Epithelial cell of prostate (primary cell): ENCODE data around the gene CADM1.
"Not testable (repeated sequence)": the region's sequence is repeated elsewhere in the genome, so short reads cannot be mapped to it uniquely, and the experiment has no call there.

ENCODE experiments used
- DNase-seq: peaks from one replicate; pipeline ENCODE4 v3.0.0-alpha.2; 2011; ENCODE audit warnings: low read depth, low spot score
- H3K27ac ChIP-seq: fragments of 450-650 bp; 2 replicates; pipeline ENCODE4 v1.5.1; 2017; ENCODE audit warnings: mild to moderate bottlenecking

Gene CADM1

DNA sequence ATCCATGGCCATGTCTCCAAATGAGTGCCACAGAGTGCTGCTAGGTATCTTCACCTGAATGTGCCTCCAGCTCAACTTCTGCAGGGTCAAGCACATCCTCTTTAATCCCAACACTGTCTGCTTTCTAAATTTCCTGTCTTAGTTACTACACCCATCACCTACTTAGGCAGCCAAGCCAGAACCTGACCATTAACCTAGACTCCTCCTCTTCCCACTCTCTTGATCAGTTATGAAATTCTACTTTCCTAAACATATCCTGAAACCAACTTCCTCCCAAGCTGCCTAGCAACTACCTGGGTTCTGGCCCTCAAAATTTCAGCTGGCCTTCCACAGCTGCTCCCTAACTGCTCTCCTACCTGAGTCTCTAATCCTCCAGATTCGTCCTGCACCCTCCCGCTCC, 22.7 kb downstream of the CADM1 start:
- no peak overlapping the region for H3K27ac ChIP-seq
- DNase-seq = no peak

DNA sequence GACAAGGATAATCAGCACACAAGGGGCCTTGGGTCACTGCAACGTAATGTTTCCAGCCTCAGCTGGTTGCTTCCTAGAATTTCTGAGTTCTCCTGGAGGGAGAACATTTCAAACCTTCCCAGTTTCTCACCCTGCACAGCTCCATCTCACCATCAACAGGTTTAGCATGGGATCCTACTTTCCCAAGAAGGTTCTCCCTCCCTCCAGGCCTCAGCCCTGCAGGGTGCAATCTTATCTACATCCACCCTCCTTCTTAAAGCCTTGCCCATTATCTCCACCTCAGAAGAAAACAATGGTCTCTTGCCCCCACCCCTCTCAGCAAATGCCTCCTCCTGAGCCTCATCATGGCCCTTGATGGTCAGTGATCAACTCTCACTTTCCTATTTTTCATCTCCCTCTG, 23.6 kb downstream of the CADM1 start:
- DNase-seq = no peak
- no peak overlapping the region for H3K27ac ChIP-seq

DNA sequence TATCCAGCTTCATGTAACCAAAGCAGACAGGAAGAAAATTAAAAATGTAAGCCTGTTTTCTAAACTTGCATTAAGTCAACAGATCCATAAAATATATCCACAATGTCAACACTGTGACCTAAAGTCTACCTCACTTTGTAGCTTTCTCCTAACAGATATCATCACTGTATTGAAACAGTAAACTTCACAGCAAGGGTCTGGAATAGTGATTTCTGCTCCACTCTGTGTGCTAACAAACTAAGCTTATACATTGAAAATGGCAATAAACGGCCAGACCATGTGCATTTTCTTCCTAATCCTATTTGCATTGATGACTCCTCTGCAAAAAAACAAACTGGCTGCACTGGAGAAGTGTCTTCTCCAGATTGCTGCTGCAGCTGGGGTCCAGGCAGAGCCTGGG, 26.8 kb downstream of the CADM1 start:
- no peak for DNase-seq
- H3K27ac ChIP-seq = no peak overlapping the region

DNA sequence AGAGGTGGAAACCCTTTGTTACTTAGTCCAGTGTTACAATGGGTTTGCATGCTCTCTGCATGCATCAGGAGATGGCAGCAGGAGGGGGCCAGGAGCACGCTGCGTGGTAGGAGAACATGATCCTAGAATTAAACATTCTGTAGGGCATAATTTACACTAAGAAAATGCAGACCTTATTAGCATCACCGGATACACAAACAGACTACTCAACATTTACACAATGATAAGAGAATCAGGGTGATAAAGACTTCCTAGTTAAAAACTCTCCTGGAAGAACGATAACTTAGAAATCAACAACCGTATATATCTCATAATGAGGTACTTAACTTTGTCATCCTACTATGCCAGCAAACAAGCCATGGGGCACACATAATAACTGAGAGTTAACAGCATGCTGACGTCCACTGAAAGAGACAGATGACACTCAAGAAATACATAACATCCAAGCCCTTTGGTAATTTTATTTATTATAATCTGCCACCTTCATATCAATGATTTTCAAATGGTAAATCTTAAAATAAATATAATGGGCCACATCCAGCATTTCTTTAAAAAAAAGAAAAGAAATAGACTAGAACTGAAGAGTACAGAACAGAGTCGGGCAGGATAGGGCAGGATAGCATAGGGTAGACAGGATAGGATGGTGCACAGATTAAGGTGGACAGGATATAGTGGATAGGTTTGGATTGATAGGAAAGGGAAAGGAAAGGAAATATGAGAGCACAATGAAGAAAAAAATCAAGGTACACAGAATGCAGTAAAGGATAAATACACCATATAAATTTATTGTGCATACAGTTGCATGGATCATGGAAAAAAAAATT, 27.5 kb downstream of the CADM1 start:
- H3K27ac ChIP-seq = no peak overlapping the region
- no peak for DNase-seq

DNA sequence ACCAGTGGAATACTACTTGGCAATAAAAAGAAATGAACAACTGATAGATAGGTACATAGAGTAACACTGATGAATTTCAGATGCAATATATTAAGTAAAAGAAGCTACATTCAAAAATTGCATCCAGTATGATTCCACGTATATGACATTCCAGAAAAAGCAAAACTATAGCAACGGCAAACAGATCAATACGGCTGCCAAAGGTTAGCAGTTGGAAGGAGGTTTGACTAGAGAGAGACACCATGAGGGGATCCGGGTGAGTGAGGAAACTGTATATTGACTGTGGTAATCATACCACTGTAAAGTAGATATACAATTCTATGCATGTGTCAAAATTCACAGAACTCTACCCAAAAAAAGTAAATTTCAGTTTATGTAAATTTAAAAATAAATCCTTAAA, 28.7 kb downstream of the CADM1 start:
- DNase-seq = no peak
- H3K27ac ChIP-seq = no peak overlapping the region

DNA sequence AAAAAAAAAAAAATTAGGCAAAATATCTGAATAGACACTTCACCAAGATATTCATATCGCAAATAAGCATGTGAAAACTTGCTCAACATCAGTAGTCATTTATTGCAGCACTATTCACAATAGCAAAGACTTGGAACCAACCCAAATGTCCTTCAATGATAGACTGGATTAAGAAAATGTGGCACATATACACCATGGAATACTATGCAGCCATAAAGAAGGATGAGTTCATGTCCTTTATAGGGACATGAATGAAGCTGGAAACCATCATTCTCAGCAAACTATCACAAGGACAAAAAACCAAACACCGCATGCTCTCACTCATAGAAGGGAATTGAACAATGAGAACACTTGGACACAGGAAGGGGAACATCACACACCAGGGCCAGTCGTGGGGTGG, 29.9 kb downstream of the CADM1 start:
- H3K27ac ChIP-seq, DNase-seq: not testable (repeated sequence)

DNA sequence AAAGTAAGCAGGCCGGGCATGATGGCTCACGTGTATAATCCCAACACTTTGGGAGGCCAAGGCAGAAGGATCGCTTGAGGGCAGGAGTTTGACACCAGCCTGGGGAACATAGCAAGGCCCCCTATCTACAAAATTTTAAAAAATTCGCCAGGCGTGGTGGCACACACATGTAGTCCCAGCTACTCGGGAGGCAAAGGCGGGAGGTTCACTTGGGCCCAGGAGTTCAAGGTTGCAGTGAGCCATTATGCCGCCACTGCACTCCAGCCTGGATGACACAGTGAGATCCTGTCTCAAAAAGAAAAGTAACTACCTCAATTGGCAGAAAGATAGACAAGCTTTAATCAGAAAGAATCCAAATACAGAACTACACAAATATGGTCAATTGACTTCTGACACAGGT, 31.0 kb downstream of the CADM1 start:
- DNase-seq = no peak
- H3K27ac ChIP-seq = no peak overlapping the region

DNA sequence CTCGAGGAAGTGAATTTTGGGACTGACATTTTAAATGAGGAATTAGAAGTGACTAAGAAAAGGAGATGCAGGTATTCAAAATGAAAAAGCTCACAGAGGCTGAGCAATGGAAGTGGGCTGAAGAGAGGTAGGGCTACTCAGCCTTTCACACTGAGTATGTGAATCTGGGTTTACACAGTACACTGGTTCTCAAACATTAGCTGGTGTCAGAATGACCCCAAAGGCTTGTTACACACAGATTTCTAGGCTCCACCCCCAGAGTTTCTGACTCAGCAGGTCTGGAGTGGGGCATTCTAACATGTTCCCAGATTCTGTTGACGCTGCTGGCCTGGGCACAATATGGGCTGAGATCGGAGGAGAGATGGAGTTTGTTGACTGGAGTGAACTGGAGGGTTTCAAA, 32.8 kb downstream of the CADM1 start:
- H3K27ac ChIP-seq = no peak overlapping the region
- no peak for DNase-seq

DNA sequence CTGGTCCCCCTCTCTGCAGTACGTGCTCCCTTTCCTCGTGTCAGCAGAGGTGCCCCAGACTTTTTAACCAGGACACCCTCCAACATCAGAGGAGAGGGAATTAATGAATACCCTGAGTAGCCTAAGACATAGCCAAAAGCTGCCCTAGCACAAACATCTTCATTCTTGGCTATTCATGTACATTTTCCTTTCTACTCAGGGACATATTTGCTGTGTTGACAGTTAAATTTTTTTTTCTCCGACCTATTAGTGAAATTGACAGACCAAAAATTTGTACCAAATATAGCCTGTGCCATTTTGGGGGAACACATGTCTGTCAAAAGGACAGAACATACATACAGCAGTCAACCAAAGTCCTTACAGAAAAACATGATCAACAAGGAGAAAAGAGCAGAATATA, 33.3 kb downstream of the CADM1 start:
- no peak for DNase-seq
- no peak overlapping the region for H3K27ac ChIP-seq

DNA sequence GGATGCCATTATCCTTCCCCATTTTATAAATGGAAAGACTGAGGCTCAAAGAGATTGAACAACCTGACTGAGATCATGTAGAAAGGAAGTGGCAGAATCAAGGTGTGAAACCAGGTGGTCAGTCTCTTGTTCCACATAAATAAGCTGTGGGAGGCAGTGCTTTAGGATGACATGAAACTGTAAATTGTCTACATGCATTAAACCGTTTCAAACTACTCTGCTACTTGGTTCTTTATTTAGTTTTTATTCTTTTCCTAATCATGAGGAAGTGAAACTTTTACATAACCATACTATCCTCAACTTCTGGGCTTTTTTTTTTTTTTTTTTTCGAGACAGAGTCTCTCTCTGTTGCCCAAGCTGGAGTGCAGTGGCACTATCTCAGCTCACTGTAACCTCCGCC, 34.9 kb downstream of the CADM1 start:
- DNase-seq = no peak
- H3K27ac ChIP-seq = no peak overlapping the region

DNA sequence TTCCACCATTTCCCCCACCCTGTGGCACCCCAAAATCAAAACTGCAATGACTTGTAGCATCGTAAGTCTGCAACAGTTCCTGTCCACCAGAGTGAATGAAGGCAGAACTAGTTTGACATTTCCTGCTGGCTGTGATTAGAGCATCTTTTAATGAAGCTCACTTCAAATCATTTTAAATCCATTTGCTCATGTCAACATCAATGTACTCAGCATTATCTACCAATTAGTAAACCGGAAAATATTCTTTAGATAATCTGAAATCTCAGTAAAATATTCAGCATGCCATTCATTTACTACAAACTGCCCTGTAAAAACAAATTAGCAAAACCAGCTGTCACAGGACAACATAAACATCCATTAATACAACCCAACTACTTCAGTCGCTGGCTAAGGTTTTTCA, 38.1 kb downstream of the CADM1 start:
- DNase-seq = no peak
- H3K27ac ChIP-seq = no peak overlapping the region

DNA sequence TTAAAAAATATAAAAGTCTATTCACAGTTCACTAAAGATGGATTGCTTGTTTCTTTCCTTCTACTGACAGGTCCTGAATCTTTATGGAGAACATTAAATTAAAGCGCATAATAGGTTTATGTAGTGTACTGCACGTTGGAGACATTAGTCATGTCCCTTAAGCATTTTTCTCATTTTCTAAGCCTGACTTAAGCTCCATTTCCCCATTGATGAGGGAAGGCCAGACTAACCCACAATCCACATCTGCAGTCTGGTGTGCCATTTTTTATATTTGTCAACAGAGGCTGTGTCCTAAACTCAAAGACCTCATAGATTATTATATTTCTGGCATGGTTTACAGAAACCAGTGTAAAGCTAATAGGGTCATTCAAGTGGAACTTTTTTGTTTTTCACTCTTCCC, 39.9 kb downstream of the CADM1 start:
- DNase-seq = no peak
- no peak overlapping the region for H3K27ac ChIP-seq

DNA sequence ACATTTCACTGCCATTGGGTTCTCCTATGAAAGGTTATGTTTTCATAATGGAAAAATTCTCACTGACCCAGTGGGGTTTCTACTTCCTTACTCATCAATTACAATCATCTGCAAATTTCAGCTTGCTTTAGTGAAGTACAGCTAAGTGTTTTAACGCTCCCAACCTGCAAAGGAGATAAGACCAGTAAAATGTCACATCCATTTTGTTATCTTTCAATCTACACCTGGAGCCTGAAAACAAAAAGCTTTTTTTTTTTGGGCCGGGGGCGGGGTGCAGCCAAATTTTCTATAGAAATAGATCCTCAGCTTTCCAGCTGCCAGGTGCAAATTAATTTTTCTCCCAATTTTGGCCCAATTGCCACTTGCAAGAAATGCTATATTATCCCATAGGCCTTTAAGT, 40.6 kb downstream of the CADM1 start:
- DNase-seq = no peak
- no peak overlapping the region for H3K27ac ChIP-seq

DNA sequence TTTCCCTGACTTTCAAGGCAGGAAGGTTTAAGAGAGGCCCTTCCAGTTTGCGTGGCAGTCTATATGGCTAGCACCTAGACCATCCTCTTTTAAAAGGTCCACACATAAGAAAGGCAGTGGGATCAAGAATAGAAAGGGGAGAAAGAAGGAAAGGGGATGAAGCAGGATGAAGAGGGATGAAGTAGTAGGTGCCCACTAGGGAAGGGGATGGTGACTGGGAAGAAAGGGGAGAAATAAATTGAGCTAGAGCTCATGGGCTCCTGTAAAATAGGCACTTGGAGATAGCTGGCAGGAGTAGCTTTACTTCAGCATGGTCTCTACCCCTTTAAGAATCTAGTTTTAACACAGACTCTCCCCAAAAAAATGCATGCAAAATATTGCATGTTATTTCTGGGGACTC, 41.5 kb downstream of the CADM1 start:
- no peak for DNase-seq
- no peak overlapping the region for H3K27ac ChIP-seq

DNA sequence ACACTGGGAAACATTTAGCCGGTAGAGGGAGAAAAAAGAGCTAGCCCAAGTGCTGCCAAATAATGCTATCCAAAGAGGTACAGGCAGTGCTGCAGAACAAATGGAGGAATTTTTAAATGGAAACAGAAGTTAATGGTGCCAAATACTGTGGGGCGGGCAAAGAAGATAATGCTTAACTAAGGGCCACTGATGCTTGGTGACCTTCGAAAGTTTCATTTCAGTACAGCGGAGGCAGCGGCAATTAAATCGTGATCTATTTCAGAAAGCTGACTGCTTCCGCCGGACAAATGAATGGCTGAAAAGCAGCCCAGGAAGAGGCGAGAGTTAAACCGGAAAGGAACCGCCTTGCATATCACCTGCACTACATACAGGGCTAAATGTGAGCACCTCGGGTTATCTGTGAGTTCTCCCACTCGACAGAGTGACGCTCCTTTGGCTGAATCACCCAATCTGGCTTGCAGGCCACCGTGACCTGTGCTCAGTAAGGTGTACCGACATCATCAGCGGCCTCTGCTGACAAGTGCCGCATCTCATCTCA, 42.1 kb downstream of the CADM1 start:
- no peak overlapping the region for H3K27ac ChIP-seq
- DNase-seq = no peak

DNA sequence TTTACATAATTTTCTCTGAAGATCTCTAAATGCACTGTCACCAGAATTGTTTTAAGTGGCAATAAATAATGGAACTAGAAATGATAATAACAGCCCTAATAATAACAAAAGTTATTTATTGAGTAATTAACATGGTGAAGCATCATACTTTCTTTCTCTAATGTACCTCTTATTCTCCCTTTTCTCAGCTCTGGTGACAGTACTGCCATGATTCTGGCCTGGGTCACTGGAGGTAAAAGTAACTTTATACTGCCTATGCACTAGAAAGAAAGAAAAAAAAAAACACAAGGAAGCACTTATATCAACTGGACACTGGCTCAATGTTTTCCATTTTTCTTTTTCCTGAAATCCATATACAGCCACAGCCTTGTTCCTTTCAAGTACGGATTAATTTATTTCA, 43.7 kb downstream of the CADM1 start:
- H3K27ac ChIP-seq = no peak overlapping the region
- DNase-seq = no peak

DNA sequence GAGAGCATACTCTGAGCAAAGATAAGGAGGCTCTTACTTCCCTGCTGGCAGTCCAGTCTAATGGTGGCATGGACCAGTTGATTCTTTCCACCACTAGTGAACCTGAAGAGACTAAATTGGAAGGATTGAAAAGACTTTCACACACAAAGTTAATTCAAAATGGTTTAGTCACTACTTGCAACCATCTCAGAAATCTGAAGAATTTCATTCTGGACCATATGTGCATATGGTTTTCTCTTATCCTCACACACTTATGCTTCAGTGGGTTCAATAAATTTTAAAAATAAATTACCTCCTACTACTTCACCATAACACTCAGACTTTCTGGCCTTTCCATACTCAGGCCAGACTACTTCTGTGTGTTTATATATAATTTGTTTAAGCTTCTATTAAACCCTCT, 44.7 kb downstream of the CADM1 start:
- no peak for DNase-seq
- H3K27ac ChIP-seq = no peak overlapping the region

DNA sequence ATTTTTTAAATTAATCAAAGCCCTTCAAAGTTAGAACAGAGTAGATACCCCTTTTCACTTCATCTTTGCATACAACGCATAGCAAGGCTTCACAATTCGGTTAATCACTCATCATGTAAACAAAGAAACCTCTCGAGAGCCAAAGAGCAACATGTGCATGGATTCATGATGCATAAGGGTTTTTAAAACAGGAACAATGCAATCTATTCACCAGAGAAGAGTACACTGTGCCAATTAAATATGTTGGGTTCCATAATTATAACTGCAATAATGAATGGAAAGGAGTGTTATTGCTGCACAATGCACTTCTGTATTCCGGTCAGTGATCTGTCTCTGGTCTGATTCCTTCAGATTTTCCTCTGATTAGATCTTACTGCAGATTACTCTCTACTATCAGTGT, 45.3 kb downstream of the CADM1 start:
- no peak overlapping the region for H3K27ac ChIP-seq
- no peak for DNase-seq

DNA sequence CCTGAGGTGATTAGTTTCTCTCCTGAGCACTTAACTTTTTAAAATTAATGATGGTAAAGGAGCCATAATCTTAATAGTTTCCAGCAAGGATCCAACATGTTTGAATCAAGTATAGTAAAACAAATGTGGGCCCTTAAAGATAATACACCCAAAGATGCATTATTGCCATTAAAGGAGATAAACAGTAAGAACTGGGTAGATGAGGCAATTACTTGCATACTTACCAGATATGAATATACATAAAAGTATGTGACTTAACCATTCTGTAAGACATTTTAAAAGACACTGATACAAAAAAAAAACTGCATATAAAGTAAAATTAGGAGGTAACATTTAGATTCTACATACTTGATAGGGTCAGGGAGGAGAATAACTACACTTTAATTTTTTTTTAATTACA, 48.2 kb downstream of the CADM1 start:
- DNase-seq = no peak

DNA sequence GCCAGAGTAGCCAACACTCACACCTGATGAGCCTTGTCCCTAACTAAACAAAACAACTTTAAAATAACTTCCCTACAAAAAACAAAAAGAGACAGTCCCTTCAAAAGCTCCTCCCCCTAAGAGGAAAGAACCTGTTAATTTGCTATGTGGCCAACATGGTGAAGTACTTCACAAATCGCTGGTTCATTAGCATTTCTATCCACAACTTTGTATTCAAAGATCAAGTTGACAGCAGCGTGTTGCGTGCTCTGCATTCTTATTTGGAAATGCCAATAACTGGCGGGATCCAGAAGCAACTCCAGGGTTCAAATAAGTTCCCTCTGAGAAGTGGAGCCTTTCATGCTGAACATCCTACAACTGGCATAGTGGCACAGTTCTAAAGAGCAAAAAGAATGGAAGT, 48.6 kb downstream of the CADM1 start:
- no peak for DNase-seq
- H3K27ac ChIP-seq = no peak overlapping the region

More for the DNA sequence above, 48.2 kb downstream of the CADM1 start:
- no peak overlapping the region for H3K27ac ChIP-seq

DNA sequence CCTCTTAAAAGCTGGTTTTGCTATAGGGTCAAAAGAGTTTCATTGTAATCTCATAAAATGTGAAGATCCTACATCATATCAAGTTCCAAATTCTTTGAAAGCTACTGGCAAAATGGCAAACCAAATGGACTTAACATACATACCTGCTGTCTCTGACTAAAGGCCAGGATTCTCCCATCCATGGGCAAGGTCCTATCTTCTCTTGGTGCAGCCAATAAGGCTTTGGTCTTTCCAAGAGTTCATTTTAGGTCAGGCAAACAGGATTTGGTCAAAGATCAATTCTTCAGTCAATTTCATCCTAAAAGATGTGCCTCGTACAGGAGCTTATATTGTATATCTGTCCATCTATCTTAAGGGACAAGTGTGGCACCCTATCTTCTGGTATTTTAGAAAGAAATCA, 49.7 kb downstream of the CADM1 start:
- no peak for DNase-seq
- no peak overlapping the region for H3K27ac ChIP-seq
